ENCODE results near the gene BNC1. TPM values are rescaled to one million over a fixed set of nuclear protein-coding genes. Genes with fewer than 3 reads are reported as not detected.

BNC1 gene
- total and polyA plus RNA-seq, 10 of the 15 experiments (the other 5 are each of a cell fraction or from before 2014, with no cell fraction given): 0.01 TPM; not detected in 9

- no peak for TF ChIP-seq SKIL (IDR thresholded peaks at IDR 0.05; ENCODE audit: low read depth, poor library complexity, severe bottlenecking)
- TF ChIP-seq CREB1 (IDR thresholded peaks at IDR 0.05; ENCODE audit: low read depth): no peak
- no peak for TF ChIP-seq ZNF24 (IDR thresholded peaks at IDR 0.05)
- no peak for TF ChIP-seq E2F8 (IDR thresholded peaks at IDR 0.05; ENCODE audit: low read depth, partially characterized antibody)
- no peak for TF ChIP-seq GABPA (IDR thresholded peaks at IDR 0.05; ENCODE audit: low read depth)
- TF ChIP-seq LARP7 (IDR thresholded peaks at IDR 0.05): peak; percentile 61
- TF ChIP-seq EGR1 (IDR thresholded peaks at IDR 0.05; ENCODE audit: borderline replicate concordance in 1 of 2, low read depth in 2 of 2, low read length in 2 of 2): 0 out of 3 replicates have a peak, but pooled peaks of 1 of the 2 experiments have one; percentile 20
- no peak for TF ChIP-seq IRF4 (IDR thresholded peaks at IDR 0.05; ENCODE audit: low read depth, low read length)
- TF ChIP-seq SIX5 (IDR thresholded peaks at IDR 0.05; ENCODE audit: low read depth, low read length, severe bottlenecking): no peak
- TF ChIP-seq HDAC6 (IDR thresholded peaks at IDR 0.05; ENCODE audit: unreplicated experiment): no peak
- no peak for TF ChIP-seq MEF2A (IDR thresholded peaks at IDR 0.05; ENCODE audit: insufficient read depth, low read depth, low read length)
- no peak; the same call in 1 of the 2 replicates for TF ChIP-seq POLR2A (IDR thresholded peaks at IDR 0.05; ENCODE audit: low read depth, low read length)
- TF ChIP-seq BMI1 (IDR thresholded peaks at IDR 0.05; ENCODE audit: borderline replicate concordance): no peak
These were observed 77.3 kb downstream of the BNC1 start (continued) for GRCh38 chr15:83207009-83207659.

Data from GM12878 (cell line).